HG03045 (cell line): ENCODE measurements around the gene NTM.
A peak's percentile ranks its signal among the peaks of the same experiment; 100 is the strongest.

ENCODE experiments used
- ATAC-seq: cut with Tn5 transposase; IDR thresholded peaks from one replicate; pipeline ENCODE4 v1.9.1; 2021; ENCODE audit warnings: mild to moderate bottlenecking, moderate library complexity; ENCODE audit not compliant: unreplicated experiment

NTM gene

GRCh38 chr11:131875611-131876010 is 505.2 kb downstream of the NTM start:
- ATAC-seq, result no peak

- no peak for ATAC-seq
Observed at GRCh38 chr11:131877246-131877942, 507.0 kb downstream of the NTM start.

GRCh38 chr11:131880316-131880715 is 509.9 kb downstream of the NTM start:
- no peak for ATAC-seq

- no peak for ATAC-seq
Observed at GRCh38 chr11:131880976-131881375, 510.6 kb downstream of the NTM start.

DNA sequence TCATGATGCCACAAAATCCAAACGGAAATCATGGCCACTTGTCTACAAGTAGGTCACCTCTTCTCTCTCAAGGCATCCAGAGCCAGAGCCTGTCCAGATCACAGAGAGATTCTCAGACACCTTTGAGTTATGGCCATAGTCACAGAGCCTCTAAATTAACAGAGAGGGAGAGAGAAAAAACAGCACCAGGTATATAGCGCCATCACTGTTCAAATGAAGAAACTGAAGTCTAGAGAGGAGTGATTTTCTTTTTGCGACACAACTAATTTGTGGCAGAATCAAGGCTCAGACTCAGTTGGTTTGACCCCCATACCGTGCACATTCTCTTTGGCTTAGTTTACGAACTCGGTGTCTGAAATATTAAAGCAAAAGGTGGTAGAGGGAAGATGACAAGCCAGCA is 512.9 kb downstream of the NTM start:
- no peak for ATAC-seq

GRCh38 chr11:131884461-131885073 is 514.2 kb downstream of the NTM start:
- ATAC-seq, result no peak

GRCh38 chr11:131885431-131885830 is 515.0 kb downstream of the NTM start:
- no peak for ATAC-seq

DNA sequence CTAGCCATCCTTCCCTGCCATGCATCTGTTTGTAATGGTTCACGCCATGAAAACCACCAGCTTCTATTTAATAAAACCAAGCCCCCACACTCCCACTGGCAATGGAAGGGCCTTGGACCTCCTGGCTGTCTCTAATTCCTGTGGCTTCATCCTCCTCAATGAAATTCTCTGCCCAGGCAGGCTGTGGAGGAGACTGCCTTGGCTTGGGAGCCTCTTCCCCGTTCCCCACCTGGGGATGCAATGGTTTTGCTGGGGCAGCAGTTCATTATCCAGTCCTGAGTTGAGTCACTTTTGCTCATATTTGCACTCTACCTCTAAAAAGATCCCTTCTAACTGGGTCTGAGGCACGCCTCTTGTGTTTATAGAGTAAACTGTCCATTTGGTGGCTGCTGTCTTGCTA is 515.8 kb downstream of the NTM start:
- ATAC-seq, result no peak

DNA sequence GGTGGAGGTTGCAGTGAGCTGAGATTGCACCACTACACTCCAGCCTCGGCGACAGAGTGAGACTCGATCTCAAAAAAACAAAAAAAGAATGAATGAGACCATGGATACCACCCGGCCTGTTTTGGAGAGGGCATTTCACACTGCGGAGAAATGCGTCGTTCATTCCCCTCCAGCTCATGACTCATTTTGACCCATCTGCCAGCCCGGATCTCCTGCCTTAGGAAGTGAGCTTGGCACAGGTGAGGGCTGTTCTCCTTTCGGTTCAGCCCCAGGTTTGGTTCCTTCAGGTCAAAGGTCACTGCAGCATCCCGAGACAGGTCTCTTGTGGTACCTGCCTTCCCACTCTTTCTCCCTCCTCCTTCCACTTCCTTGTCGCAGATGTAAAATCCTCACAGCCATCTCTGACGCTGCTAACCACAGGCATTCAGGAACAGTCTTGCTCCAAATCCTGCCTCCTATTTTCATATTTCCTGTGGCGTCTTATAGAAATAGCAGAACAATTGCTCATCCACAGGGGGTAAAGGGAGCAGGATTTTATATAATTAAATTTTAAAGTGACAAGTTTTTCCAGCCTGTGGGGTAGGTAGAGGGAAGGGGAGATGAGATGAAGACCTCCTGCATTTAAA is 517.9 kb downstream of the NTM start:
- no peak for ATAC-seq

DNA sequence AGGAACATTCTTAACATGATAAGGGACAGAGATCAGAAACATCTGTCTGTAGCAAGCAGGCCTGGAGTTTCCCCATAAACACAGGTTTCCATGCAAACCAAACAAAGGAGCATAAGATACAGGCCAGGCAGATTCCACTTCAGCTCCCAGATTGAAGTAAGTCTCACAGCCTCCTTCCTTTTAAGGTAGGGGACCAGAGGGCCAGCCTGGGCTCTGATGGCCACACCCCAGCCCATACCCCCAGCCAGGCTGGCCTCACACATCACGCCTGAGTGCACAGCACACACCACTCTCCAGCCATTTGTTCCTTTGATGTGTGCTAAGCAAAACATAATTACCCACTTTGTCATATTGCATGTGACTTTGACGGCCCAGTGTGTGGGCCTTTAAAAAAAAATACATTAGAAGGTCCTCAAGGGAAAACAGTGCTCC is 518.7 kb downstream of the NTM start:
- no peak for ATAC-seq

GRCh38 chr11:131889760-131890581 is 519.6 kb downstream of the NTM start:
- no peak for ATAC-seq

DNA sequence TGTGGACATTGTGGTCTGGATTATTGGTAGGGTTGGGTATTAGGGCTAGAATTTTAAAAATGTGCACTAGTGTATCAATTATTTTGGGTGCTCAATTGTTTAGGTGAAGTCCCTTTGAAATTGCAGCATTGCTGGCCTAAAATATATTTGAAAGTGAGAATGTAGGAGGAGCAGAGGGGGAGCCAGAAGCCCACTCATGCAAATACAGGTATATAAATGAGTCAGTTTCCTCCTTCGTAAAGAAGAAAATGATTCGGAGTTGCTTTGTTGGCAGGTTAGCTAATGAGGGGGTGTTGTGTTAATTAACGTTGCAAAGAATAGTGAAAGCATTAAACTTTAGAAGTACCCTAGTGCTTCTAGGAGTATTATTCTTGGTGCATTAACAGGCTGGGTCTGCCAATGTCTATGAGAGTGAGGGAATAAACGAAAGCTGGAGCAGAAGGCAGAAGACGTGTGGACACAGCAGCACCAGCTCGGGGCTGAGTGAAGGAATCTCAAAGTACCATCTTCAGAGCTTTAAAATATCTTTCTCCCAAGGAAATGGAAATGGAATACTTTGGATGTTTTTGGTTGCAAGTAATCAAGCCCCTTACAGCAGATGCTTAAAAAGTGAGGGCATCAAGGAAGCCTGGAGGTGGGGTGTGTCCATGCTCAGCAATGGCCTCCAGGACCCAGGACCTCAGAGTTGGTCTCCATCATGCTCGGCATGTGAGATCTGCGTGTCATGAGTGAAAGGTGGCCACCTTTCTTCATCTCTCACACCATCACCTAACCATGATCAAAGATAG is 522.9 kb downstream of the NTM start:
- ATAC-seq, result peak; percentile 82

DNA sequence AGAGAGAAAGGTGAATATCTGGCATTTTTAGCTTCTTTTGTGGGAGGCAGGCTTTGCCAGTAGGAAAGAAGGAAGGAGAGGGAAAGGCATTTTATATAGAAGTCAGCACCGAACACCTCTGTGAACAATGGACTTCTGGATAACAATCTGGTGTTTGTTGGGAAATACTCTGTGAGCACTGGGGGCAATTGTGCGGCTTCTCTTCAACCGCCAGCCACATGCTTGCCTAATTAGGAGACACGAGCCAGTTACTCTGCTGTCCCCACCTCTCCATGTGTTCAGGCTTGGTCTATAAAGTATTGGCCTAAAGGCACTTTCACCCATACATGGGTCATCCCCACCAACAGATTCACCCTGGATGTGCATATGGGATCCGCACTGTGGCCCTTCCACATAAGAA is 523.6 kb downstream of the NTM start:
- ATAC-seq, result no peak

- no peak for ATAC-seq
Observed at GRCh38 chr11:131894615-131895544, 524.5 kb downstream of the NTM start.

DNA sequence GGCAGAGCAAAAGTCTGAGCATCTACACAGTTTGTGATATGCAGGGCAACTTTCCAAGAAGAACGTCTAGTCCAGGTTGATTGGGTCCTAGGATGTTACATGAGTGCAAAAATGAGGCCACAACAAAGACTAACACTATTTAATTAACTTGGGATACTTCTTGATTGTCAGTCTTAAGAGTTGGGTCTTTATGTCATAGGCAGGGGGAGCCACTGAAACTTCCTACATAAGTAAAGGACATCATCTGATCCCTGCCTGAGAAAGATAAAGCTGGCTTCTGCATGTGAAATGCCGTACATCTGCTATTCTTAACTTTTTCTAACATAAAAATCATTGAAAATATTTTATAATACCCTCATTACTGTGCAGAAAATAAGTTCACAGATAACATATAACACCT is 525.5 kb downstream of the NTM start:
- no peak for ATAC-seq

DNA sequence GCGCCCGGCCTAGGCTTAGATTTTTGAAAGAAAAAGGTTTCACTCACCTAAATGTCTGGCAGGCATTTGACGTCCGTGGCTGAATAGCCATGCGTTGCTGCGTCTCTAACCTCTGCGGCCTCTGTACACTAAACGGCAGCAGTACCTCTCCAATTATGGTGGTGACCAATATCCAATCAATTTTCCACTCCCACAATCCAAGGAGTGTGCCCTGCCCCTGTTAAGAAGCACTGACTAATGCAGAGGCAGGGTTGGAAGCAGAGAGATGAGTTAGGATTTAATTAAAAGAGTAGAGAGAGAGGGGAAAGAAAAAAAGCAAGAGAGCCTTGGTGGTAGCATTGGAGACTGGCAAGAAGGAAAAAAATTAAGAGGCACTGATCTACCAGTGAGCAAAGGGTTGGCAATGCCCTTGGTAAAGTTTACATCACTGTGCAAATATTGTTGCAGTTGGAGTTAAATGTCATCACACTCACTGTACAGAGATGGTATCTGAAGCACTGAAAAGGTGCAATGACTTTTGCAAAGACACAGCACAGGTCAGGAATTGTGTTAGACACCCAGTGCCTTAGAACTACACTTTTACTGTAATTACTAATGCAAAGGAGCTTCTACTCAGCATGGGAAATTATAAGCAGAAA is 526.7 kb downstream of the NTM start:
- ATAC-seq, result no peak

DNA sequence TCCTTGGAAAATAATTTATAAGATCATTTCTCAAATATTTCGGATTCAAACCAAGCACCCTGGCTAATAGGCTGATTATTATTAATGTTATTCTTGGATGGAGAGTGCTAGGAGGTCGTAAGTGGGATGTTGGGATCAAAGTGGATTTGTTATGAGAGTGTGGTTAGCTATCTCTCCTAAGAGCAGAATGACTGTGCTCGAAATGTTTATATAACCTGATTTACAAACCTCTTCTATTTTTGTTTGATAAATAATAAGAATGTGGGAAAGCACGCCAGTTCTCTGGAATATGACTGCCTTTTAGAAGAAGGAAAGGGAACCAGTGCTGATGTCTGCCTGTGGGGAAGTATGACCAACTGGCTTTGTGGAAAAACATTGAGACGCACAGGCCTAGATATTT is 527.5 kb downstream of the NTM start:
- ATAC-seq, result no peak

DNA sequence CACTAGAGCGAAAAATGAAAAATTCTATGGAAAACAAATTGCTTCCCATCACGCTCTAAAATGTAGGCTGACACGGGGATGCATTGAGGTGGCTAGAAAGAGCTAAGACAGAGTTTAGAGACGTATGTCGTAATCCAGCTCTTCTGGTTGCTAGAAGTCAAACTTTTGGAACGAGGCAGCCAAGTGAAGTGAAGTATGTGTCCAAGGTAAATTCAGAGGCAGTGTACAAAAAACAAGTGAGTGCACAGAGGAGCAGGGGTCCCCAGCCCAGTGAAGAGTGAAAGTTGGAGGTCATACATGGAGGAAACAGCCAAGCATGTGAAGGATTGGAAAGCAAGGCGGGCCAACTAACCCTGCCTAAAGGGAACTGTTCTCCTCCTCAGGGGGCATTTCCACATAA is 528.5 kb downstream of the NTM start:
- no peak for ATAC-seq

DNA sequence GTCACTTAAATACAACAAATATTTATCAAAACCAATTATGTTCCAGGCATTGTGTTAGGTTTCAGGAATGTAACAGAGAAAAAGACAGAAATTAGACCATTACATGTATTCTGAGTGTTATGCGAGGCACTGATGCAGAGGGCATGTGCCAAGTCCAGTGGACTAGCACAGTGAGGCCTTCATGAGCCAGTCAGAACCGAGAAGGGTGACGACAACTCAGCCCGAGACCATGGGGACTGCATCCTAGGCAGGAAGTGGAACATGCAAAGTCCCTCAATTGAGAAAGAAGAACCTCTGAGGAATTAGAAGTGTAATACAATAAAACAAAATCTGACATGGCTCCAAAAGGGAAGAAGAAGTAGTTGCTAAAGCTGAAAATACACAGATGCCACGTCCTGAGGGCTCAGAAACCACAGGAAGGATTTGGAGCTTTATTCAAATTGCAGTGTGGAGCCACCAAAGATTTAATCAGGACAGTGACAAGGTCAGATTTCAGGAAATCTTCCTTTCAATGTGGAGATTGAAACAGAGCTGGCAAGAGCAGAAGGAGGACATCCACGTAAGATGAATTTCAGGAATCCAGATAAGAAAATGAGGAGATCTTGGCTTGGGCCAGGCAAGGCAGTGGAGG is 529.6 kb downstream of the NTM start:
- peak; percentile 43 for ATAC-seq
